GM12891 (cell line): Measurements from ENCODE around the gene TTLL6.

Experiments used
- PAX5 ChIP-seq: IDR thresholded peaks from 2 replicates; pipeline ENCODE4 v1.6.1; 2011; ENCODE audit warnings: low read length, moderate library complexity, mild to moderate bottlenecking; ENCODE audit not compliant: insufficient read depth, severe bottlenecking
- POLR2A ChIP-seq: IDR thresholded peaks from 2 replicates; pipeline ENCODE4 v1.6.1; 2011; ENCODE audit warnings: low read depth, low read length, control low read depth
- POLR2AphosphoS5 ChIP-seq: IDR thresholded peaks from 2 replicates; pipeline ENCODE4 v1.6.1; 2011; ENCODE audit warnings: low read depth, low read length, control low read depth
- POU2F2 ChIP-seq: IDR thresholded peaks from 2 replicates; pipeline ENCODE4 v1.6.1; 2011; ENCODE audit warnings: low read depth, mild to moderate bottlenecking, control low read depth, low read length, moderate library complexity
- SPI1 ChIP-seq: IDR thresholded peaks from 2 replicates; pipeline ENCODE4 v1.6.1; 2011; ENCODE audit warnings: low read depth, low read length, control low read depth
- TAF1 ChIP-seq: IDR thresholded peaks from 2 replicates; pipeline ENCODE4 v1.6.1; 2011; ENCODE audit warnings: low read depth, low read length, control low read depth

DNA sequence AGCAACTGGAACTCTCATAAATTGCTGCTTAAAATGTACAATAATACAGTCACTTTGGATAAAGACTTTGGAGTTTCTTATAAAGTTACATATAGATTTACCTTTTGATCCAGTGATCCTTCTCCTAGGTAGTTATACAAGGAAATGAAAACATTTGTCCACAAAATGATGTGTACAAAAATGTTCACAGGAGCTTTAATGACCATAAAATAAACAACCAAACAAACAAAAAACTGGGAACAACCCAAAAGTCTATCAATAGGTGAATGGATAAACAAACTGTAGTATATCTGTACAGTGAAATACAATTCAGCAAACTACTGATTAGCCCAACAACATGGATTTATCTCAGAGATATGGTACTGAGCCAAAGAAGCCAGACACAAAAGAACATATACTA, 37.6 kb downstream of the TTLL6 start:
- TF ChIP-seq TAF1 (no peak), POLR2A (no peak), SPI1 (no peak), POLR2AphosphoS5 (no peak), POU2F2 (no peak), PAX5 (no peak)
